Thoracic aorta (tissue), 2 donors: ENCODE data around the gene C1QL1. TPM values are rescaled to one million over a fixed set of nuclear protein-coding genes. Genes with fewer than 3 reads are reported as not detected.

Experiments used
- ATAC-seq: fragments of 150-250 bp; one replicate; pipeline ENCODE4 v1.8.0; 2017; ENCODE audit warnings: low read depth; ENCODE audit not compliant: insufficient number of reproducible peaks, low FRiP score
- DNase-seq: peaks from one replicate; pipeline ENCODE4 v3.0.0-alpha.2; 2020; ENCODE audit warnings: low spot score
- H3K27ac ChIP-seq, 2 donors: fragments of 200-600 bp; sonication (generic); 1 replicate in 1 of 2; 2 replicates in 1 of 2; pipeline ENCODE4 v1.5.1; 2016; ENCODE audit warnings: mild to moderate bottlenecking in 2 of 2, moderate library complexity in 2 of 2
- H3K27me3 ChIP-seq: fragments of 200-600 bp; sonication (generic); replicated peaks from 2 replicates; pipeline ENCODE4 v1.6.0; 2016; ENCODE audit warnings: mild to moderate bottlenecking; ENCODE audit not compliant: insufficient read depth
- H3K36me3 ChIP-seq: fragments of 200-600 bp; sonication (generic); one replicate; pipeline ENCODE4 v1.5.1; 2016
- H3K4me1 ChIP-seq, 2 donors: fragments of 200-600 bp; sonication (generic); 1 replicate in 1 of 2; 2 replicates in 1 of 2; pipeline versions ENCODE4 v1.5.1 to v1.6.0; 2016; ENCODE audit warnings: low read depth in 2 of 2, mild to moderate bottlenecking in 1 of 2; ENCODE audit not compliant: control insufficient read depth in 1 of 2
- H3K4me3 ChIP-seq: fragments of 200-600 bp; sonication (generic); 2 replicates; pipeline ENCODE4 v1.5.1; 2016; ENCODE audit warnings: mild to moderate bottlenecking
- H3K9me3 ChIP-seq: fragments of 200-600 bp; sonication (generic); 2 replicates; pipeline ENCODE4 v1.5.1; 2016
- CTCF ChIP-seq: fragments of 200-600 bp; sonication (generic); IDR thresholded peaks from one replicate; pipeline ENCODE4 v1.5.1; 2019; ENCODE audit warnings: antibody characterized with exemption
- total RNA-seq, 2 donors: library from RNA; depleted of rRNA; stranded (reverse); fragments of >200 nt; gene quantifications; one replicate each; pipeline versions ENCODE4 v1.1.0 to v1.2.3, GENCODE V29; 2016

Gene C1QL1
- total RNA-seq, 2 donors from 2014 or later, result 0.68 TPM; not detected in 1

GRCh38 chr17:45011767-45012166 is 43.7 kb upstream of the C1QL1 start:
- peaks cover 7 to 12% of the 10 kb centered on the region in 2 donors for H3K4me1 ChIP-seq
- H3K9me3 ChIP-seq, result no peaks in the 10 kb centered on the region
- H3K27me3 ChIP-seq, result no peaks in the 10 kb centered on the region
- no peak for DNase-seq
- H3K4me3 ChIP-seq, result no peak overlapping the region
- H3K27ac ChIP-seq, result no peak overlapping the region
- H3K36me3 ChIP-seq, result no peaks in the 10 kb centered on the region
- no peak for ATAC-seq
- no peak for TF ChIP-seq CTCF

GRCh38 chr17:45009676-45010467 is 41.8 kb upstream of the C1QL1 start:
- Histone ChIP-seq H3K36me3 (no peaks in the 10 kb centered on the region), H3K4me3 (no peak overlapping the region), H3K27ac (no peak overlapping the region), H3K4me1 (peaks cover 7 to 12% of the 10 kb centered on the region in 2 donors), H3K9me3 (no peaks in the 10 kb centered on the region), H3K27me3 (no peaks in the 10 kb centered on the region)
- ATAC-seq, result no peak
- no peak for TF ChIP-seq CTCF
- DNase-seq, result no peak

- Histone ChIP-seq H3K27me3 (no peaks in the 10 kb centered on the region), H3K4me3 (no peak overlapping the region), H3K9me3 (no peaks in the 10 kb centered on the region), H3K36me3 (no peaks in the 10 kb centered on the region), H3K27ac (no peak overlapping the region), H3K4me1 (peaks cover 6 to 9% of the 10 kb centered on the region in 2 donors)
- TF ChIP-seq CTCF, result no peak
- ATAC-seq, result no peak
- DNase-seq, result no peak
These were observed 40.1 kb upstream of the C1QL1 start for GRCh38 chr17:45008216-45008615.

- DNase-seq (no peak), ATAC-seq (no peak)
- no peak for TF ChIP-seq CTCF
- Histone ChIP-seq H3K27ac (no peak overlapping the region), H3K9me3 (no peaks in the 10 kb centered on the region), H3K27me3 (no peaks in the 10 kb centered on the region), H3K4me3 (no peak overlapping the region), H3K4me1 (no peaks in the 10 kb centered on the region), H3K36me3 (no peaks in the 10 kb centered on the region)
These were observed 38.9 kb upstream of the C1QL1 start for GRCh38 chr17:45006927-45007461.

GRCh38 chr17:45005700-45006099 is 37.6 kb upstream of the C1QL1 start:
- TF ChIP-seq CTCF, result no peak
- DNase-seq (no peak), ATAC-seq (no peak)
- Histone ChIP-seq H3K4me1 (no peaks in the 10 kb centered on the region), H3K27ac (no peak overlapping the region), H3K9me3 (no peaks in the 10 kb centered on the region), H3K4me3 (no peak overlapping the region), H3K36me3 (no peaks in the 10 kb centered on the region), H3K27me3 (no peaks in the 10 kb centered on the region)
